ENCODE data around the gene POGZ.

The POGZ gene, protein sequence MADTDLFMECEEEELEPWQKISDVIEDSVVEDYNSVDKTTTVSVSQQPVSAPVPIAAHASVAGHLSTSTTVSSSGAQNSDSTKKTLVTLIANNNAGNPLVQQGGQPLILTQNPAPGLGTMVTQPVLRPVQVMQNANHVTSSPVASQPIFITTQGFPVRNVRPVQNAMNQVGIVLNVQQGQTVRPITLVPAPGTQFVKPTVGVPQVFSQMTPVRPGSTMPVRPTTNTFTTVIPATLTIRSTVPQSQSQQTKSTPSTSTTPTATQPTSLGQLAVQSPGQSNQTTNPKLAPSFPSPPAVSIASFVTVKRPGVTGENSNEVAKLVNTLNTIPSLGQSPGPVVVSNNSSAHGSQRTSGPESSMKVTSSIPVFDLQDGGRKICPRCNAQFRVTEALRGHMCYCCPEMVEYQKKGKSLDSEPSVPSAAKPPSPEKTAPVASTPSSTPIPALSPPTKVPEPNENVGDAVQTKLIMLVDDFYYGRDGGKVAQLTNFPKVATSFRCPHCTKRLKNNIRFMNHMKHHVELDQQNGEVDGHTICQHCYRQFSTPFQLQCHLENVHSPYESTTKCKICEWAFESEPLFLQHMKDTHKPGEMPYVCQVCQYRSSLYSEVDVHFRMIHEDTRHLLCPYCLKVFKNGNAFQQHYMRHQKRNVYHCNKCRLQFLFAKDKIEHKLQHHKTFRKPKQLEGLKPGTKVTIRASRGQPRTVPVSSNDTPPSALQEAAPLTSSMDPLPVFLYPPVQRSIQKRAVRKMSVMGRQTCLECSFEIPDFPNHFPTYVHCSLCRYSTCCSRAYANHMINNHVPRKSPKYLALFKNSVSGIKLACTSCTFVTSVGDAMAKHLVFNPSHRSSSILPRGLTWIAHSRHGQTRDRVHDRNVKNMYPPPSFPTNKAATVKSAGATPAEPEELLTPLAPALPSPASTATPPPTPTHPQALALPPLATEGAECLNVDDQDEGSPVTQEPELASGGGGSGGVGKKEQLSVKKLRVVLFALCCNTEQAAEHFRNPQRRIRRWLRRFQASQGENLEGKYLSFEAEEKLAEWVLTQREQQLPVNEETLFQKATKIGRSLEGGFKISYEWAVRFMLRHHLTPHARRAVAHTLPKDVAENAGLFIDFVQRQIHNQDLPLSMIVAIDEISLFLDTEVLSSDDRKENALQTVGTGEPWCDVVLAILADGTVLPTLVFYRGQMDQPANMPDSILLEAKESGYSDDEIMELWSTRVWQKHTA (N-terminal part only)

DNA sequence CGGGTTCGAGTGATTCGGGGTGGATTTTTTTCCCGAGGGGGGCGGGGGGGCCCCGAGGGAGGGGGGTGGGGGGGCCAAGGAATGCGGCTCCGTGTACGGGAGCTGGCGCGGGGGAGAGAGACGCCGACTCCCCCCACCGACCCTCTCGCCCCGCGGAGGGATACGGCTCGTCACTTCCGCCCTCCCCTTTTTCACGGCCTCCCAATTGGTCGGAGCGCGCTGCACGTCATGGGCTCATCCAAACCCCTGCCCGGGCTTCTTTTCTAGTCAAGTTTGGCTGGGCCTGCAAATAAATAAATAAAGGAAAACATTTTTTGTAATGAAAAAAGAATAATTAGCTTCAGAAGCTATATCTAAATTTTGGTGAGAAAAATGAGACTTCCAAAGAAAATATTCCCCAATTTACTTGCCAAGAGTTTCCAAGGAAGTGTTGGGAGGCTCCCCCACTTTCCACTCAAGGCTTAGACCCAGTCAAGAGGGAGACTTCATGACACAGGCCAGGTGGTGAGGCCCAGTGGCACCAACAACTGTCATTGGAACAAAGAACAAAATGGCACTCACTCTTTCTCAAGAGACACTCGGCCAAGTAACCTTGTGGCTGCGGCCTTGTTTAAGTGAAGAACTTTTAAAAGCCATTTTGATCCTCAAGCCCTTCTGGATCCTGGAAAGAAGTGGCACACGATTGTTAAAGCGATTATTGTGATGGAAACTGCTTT, at the start of gene POGZ:
Gene POGZ, minus strand, starts transcription at position 164 of the 716 bp plus-strand sequence. CDS start 17,290 bp downstream, outside the sequence.
- DNase-seq, result peak; percentile 98

DNA sequence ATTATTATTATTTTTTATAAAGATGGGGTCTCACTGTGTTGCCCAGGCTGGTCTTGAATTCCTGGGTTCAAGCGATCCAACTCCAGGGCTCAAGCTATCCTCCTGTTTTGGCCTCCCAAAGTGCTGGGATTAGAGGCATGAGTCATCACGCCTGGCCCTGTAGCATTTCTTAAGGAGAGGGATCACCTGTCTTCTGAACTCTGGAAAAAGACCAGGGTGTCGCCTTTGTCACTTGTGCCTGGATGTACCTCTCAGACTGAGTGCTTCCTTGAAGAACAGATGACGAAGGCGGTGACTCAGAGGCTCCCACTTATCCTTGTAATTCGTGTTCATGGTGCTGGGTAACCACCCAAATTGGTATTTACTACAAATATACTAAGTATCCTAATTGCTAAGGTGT, 49.5 kb upstream of the POGZ start:
- no peak for DNase-seq

DNA sequence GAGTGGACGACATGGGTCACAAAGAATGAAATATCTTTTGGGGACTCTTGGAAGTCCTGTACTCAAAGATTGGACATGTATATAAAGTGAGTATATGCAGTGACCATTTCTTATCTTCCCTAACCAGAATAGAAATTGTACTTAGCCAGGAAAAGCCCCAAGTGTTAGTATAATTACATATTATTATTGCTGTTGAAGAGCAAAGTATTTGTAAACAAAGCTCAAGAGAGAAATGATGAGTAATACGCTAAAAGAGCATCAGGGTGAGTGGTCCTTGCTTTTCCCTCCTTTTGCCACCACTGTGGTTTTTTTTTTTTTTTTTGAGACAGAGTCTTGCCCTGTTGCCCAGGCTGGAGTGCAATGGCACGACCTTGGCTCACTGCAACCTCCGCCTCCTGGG, 45.5 kb upstream of the POGZ start:
- DNase-seq, result no peak

DNA sequence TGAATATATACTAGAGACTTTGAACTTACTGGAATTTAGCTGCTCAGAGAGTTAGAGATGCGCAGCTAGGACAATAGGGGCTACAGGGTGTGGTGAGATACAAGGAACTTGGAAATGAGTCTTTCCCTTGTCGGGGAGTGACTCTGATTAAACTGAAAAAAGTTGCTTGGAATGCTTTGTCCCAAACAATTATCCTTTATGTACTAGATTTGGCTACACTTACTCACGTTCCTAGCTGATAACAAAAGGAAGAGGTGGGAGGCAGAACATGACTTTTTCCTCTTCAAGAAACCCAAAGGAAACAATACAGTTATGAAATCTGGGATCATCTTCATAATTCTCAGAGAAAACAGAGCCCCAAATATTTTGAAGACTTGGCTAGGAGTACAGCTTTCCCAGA, 45.0 kb upstream of the POGZ start:
- DNase-seq, result no peak

DNA sequence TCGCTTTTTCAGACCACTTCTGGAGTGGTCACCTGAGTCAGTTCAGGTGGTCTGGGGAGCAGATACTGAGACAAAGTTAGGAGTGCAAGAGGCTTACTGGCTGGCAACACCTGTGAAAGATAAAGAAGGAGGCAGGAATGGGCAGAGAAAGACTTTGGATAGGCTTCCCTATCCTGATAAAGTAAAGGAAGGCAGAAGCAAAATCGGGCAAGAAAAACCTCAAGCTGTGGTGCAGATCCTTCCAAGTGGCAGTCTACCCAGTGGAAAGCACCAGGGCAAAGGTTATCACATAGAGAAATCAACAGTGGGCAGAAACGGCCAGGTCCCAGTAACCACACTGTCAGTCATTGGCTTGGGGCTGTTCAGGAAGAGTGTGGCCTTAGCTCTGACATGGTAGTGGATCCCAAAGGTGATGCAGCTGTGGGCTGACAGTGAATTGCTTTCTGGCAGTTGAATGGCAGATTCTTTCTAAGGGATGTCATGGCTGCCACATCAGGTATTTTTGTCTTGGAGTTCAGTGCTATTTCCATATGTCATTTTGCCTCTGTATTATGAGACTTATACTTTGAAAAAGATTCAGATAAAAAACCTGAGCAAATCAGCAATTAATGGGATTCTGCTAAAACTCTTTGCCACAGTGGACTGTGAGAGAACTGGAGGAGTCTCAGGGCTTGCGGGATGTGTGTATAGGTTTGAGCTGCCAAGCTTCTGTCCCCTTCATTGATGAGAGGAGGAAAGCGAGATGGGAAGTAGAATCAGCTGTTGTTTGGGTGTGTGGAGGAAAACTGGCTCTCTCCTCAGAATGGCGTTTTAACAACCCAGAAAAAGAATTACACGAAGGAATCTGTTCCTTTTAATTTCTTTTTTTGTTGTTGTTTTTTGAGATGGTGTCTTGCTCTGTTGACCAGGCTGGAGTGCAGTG, 43.8 kb upstream of the POGZ start:
- DNase-seq, result no peak

DNA sequence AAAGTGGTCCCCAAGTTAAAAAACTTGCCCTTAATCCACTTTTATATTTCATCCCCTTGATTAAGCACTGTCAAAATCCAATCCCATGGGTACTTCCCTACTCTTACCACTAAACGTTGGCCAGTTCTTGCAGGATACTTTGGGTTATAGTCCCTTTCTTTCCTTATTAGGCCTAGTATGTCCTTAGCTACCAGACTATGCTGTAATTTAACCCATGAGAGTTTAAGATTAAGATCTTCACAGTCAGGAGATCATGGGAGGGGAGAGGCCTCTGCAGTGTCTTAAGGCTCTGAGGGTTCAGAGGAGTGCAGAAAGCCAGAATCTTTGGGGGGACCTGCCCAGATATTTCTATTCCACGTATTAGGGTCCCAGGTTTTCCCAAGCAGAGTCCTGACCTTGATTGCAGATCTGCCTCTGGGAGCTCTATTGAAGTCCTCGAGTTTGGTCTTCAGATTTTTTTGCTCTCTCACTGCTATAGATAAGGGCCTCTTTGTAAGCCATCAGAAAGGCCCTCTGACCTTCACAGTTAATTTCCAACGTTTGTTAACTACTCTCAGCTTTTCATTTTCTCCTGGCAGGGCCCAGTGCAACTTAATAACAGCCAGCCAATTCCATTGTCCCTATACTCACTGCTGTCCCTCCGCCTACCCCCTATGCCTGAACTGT, 42.9 kb upstream of the POGZ start:
- no peak for DNase-seq

DNA sequence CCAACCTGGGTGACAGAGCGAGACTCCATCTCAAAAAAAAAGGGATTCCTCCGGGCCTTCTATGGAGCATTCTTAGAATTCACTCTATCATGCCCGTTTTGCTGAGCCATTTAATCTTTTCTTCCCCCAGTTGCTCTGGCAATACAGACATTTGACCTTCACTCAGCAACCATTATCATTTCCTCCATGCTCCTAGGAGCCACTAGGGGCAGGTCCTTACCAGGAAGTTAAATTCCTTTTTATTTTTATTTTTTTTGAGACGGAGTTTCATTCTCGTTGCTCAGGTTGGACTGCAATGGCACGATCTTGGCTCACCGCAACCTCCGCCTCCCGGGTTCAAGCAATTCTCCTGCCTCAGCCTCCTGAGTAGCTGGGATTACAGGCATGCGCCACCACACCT, 42.2 kb upstream of the POGZ start:
- DNase-seq, result no peak

DNA sequence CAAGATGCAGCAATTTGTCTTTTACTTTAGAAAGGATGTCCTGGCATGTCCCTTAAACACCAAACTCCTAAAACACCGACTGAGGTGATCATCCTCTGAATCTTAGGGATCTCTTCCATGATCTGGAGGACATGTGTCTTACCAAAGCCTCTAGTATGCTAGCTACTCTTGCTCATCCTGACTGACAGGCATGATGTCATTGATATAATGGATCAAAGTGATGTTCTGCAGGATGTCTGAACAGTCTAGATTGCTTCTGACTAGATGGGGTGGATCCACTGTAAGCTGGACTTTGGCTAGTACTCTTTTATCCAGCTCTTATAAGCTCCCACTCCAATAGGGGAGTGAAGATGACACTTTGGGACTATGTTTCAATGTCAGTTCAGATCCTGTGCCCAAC, 40.6 kb upstream of the POGZ start:
- no peak for DNase-seq

DNA sequence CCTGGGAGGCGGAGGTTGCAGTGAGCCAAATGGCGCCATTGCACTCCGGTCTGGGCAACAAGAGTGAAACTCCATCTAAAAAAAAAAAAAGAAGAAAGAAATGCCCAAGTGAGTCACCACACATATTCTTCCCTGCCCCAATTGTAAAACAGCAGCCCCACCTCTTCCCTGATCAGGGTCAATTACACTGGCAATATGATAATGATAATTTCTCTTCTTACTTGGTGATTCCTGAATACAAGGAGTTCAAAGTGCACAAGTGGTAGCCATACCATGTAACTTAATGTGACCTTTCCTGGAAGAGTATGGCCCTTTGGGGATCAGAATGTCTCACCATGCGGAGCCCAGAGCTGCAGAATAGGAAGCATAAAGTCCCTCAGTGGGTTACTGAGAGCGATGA, 40.1 kb upstream of the POGZ start:
- DNase-seq, result no peak

DNA sequence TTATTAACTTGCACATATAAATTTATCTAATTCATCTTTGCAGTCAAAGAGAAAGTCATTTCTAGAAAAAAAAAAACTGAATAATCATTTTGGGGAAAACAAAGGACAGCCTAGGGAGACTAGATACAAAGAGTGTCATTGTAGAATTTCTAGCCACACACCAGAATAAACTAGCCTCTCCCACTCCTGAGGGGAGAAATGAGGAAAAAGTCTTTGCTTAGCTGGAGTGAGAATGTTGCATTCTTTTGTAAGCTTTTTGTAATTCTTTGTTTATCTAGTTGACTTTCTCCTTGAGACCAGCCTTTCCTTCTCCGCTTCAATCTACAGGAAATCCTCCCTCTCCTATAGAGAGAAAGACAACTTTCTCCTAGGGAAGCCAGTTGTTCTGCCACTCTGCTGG, 36.0 kb upstream of the POGZ start:
- no peak for DNase-seq

DNA sequence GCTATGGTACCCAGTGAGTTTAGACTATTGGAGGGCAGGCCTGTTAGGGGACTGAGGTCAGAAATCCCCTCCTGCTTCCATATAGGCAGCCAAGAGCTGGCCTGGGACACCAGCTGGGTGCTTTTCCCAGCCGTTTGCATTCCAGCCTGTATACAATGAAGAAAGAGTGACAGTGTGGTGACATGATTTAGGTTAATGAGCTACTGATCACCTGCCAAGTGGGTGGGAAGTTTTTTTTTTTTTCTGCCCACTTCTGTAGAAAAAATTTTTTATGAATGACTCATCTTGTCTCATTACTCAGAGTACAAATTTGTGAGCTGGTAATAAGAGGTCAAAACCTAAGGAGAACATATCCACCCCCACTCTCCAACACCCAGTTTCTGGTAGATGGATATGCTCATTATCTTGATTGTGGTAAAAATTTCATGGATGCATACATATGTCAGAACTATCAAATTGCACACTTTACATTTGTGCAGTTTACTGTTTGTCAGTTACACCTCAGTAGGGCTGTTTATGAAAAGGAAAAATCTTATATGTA, 35.5 kb upstream of the POGZ start:
- peak; percentile 94 for DNase-seq

DNA sequence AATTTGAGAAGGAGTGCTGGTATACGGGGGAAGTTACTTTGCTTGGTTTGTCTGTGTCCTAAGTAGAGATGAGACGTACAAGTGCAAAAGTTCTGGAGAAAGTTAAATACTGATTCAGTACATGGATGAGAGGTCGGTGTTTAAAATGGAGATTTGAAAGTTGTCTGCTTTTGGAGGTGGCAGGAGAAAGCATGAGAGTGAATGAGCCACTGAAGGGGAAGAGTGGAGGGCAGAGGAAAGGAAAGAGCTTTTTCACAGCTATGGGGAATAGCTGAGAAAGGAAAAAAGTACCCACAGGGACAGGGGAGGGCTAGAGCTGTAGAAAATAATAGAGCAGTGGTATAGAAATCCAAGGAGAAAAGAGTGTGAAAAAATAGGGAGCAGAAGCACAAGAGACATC, 33.7 kb upstream of the POGZ start:
- no peak for DNase-seq

DNA sequence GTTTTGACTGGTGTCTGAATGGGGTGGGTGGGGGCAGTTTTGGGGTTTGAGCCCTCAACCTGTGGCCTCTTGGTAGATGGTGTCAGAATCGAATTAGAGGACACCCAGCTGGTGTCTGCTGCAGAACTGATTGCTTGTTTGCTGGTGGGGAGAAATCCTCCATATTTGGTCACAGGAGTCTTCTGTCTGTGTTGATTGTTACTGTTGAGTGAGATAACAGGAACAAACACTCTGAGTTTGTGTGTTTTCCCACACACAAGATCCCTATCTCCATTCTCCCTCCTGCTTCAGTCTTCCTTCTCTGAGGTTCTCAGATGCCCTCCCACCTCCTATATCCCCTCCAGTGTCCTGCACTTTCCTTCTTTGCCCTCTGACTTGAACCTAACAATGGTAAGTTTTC, 32.8 kb upstream of the POGZ start:
- DNase-seq, result no peak

DNA sequence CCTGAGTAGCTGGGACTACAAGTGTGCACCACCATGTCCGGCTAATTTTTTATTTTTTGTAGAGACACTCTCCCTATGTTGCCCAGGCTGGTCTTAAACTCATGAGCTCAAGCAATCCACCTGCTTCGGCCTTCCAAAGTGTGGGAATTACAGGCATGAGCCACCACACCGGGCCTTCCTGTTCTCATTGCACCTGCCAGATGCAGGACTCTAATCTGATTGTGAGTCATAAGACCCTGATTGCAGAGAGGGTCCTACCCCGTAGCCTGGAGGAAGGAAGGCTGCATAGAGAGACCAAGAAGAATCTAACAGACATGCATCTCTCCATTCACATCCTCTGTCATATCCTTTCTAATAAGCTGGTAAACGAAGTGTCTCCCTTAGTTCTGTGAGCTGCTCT, 32.3 kb upstream of the POGZ start:
- DNase-seq, result no peak

DNA sequence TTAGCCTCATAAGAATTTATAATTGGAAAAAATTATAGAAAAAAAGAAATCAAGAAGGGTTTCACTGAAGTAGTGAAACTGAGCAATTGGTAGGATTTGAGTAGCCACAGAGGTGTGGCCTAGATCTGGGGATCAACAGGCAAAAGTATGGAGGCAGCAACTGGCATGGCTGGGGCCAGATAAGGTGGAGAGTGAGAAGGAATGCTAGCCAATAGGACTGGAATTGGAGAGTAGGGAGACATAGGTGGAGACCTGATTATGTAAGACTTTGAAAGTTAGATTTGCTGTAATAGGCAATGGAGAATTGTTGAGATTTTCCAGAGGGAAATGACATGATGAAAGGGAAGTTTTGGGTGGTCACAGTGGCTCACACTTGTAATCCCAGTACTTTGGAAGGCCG, 27.3 kb upstream of the POGZ start:
- DNase-seq, result no peak

DNA sequence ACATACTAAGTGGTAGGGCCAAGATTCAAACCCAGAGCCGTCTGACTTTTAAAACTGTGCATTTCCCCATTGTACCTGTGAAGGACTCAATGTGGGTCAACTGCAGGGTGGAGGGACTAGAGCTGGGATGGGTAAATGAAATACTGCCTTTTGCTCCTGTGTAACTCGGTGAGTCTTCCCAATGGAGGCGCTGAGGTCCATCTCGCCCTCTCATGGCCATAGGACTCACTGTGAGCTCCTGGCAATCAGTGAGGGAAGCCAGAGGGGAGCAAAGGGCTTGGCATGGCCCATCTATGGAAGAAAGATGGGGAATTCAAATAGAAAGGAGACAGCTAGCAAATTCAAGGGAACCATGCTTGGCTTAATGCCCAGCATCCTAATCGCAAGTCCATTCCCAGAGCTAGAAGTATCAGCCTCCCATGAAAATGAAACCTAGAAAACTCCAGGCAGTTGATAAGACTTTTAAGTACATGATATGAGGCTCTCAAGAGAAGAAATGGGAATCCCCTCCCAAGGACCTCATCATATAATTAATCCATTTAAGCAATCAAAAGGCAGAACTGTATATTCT, 26.5 kb upstream of the POGZ start:
- DNase-seq, result no peak

DNA sequence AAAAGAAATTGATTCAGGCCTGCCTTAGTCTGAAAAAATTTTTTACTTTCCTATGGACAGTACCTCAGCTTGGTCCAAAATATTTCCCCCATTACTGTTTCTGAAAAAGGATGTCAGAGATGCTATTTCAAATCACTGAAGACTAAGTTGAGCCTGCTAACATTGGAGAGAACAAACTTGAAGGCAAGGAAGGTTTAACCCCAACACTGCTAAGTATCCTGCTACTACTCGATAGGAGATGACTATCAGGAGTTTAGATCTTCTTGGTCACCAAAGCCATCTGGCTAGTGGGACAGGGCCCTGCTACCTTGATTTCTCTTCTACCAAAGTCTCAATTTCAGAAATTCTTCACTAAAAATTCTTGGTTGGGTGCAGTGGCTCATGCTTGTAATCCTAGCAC, 22.7 kb upstream of the POGZ start:
- DNase-seq, result no peak

DNA sequence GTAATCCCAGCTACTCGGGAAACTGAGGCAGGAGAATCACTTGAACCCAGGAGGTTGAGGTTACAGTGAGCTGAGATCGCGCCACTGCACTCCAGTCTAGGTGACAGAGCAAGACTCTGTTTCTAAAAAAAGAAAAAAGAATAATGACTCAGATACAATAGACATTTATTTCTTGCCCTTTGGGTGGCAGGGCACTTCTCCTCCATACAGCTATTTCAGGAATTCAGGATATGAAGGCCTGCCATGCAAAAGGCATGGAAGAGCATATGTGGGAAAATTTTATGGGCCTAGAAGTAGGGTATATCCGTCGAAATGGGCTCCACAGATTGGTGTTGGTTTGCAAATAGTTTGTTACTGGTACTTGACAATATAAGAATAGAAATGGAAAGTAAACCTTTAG, 20.2 kb upstream of the POGZ start:
- DNase-seq, result no peak

DNA sequence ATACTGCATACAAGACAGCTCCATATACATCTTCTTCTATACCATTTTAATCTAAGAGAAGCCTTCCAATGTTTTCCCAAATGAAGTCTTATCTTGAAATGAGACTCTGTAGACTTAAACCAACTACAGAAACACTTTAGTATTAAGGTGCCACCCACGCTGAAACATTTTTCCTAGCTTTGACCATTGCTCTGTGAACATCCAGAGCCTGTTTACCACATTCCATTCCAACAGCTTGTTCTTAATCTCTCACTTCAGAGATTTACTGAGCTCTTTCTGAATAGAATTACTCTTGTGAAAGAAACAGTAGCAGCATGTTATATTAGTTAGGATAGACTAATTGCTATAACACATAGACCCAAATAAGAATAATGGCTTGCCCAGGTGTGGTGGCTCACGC, 19.6 kb upstream of the POGZ start:
- DNase-seq, result no peak

DNA sequence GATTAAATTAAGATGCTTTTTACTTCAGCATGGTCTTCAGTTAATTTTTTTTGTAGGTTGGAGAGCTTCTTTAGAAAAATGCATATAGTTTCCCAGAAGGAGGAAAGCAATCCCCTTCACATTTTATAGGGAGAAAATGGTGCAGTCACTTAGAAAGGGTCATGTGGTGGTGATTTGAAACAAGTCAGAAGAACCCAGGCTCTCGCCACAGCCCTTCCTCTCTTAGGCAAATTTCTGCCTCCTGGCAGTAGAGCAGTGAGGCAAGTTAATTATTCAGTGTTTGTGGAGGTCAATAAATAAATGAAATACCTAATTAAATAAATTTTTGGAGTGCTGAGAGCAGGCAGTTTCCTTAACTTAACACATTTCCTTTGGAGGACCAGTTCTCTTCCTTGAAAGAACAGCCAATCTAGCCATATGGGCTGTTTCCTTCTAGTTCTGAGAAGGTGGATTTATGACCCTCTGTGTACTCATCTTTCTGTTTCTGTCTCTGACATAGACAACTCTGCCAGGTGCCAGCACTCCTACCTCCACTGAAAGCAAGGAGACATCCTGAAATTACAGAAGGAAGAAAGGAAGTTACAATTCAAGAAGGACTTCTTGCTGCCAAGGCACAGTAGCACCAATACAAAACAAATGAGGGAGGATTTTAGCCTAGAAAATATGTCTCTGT, 19.0 kb upstream of the POGZ start:
- DNase-seq, result no peak
